GM19468 (cell line): ENCODE results near the gene EIF4E2.
"Not testable (repeated sequence)": the region's sequence is repeated elsewhere in the genome, so short reads cannot be mapped to it uniquely, and the experiment has no call there.

Experiments used
- ATAC-seq: cut with Tn5 transposase; IDR thresholded peaks from one replicate; pipeline ENCODE4 v1.9.1; 2021; ENCODE audit warnings: mild to moderate bottlenecking, moderate library complexity, moderate number of reproducible peaks; ENCODE audit not compliant: unreplicated experiment; ENCODE audit errors: extremely low read depth

EIF4E2 gene

DNA sequence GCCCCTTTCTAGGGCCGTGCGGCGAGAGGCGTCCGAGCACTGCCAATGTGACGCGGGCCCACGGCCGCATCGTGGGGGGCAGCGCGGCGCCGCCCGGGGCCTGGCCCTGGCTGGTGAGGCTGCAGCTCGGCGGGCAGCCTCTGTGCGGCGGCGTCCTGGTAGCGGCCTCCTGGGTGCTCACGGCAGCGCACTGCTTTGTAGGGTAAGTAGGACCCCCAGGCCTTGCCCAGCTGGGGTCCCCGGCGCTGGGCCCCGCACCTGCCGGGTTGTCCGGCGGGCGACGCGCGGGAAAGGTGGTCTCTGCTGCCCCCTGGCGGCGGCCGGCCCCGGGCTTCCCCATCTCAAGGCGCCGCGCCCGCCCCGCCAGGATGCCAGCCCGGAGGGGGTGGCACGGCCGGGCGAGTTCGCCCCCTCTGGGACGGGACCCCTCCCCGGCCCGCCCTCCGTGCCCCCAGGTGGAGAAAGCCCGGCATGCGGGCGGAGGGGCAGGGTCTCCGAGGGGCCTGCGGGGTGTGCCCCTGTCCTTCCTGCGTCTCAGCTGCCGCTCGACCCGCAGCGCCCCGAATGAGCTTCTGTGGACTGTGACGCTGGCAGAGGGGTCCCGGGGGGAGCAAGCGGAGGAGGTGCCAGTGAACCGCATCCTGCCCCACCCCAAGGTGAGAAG lies 28.4 kb upstream of the EIF4E2 start:
- no peak for ATAC-seq

DNA sequence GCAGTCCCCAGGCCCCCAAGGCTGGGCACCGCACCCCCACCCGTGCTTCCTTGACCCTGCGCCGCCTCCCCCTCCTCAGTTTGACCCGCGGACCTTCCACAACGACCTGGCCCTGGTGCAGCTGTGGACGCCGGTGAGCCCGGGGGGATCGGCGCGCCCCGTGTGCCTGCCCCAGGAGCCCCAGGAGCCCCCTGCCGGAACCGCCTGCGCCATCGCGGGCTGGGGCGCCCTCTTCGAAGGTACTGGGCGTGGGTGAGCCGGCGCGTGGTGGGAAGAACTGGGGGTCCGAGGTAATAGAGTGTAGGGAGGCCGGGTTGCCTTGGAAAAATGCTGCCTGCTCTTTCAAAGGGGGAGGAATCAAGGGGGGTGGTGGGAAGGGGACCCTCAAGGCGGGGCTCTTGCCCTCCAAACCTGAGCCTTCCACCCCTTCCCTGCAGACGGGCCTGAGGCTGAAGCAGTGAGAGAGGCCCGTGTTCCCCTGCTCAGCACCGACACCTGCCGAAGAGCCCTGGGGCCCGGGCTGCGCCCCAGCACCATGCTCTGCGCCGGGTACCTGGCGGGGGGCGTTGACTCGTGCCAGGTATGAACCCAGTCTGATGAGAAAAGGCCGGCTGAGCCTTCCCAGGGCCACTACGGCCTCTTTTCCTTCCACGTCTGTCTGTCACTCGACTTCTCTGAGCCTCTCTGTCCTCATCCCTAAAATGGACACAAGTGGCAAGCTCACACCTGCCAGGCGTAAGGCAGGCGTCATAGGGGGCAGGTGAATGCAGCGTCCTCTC lies 27.7 kb upstream of the EIF4E2 start:
- no peak for ATAC-seq

DNA sequence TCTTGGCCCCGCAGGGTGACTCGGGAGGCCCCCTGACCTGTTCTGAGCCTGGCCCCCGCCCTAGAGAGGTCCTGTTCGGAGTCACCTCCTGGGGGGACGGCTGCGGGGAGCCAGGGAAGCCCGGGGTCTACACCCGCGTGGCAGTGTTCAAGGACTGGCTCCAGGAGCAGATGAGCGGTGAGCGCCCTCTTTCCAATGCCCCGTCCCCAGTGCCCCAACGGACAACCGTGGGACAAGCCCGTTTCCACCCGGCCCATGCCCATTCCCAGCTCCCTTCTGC lies 27.1 kb upstream of the EIF4E2 start:
- ATAC-seq: no peak

DNA sequence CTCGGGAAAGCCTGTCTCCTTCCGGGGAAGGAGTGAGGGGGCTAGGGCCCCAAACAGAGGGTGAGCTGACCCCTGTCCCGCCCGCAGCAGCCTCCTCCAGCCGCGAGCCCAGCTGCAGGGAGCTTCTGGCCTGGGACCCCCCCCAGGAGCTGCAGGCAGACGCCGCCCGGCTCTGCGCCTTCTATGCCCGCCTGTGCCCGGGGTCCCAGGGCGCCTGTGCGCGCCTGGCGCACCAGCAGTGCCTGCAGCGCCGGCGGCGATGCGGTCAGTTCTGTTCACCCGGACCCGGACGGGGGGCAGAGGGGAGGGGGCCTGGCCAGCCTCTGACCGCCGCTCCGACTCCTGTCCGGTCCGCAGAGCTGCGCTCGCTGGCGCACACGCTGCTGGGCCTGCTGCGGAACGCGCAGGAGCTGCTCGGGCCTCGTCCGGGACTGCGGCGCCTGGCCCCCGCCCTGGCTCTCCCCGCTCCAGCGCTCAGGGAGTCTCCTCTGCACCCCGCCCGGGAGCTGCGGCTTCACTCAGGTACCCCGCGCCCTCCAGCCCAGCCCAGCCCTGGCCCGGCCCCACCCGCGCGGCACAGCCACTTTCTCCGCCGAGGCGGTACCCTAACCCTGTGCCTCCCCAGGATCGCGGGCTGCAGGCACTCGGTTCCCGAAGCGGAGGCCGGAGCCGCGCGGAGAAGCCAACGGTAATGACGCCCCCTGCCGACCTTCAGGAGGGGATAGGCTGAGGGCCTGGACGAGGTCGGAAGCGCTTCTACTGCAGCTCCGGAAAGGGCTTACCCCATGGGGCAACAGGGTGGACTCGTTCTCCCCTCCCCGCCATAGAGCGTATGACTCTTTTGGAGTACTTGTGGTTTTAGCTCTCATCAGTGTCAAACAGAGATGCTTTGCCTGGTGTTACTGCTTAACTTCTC lies 26.5 kb upstream of the EIF4E2 start:
- ATAC-seq: no peak

DNA sequence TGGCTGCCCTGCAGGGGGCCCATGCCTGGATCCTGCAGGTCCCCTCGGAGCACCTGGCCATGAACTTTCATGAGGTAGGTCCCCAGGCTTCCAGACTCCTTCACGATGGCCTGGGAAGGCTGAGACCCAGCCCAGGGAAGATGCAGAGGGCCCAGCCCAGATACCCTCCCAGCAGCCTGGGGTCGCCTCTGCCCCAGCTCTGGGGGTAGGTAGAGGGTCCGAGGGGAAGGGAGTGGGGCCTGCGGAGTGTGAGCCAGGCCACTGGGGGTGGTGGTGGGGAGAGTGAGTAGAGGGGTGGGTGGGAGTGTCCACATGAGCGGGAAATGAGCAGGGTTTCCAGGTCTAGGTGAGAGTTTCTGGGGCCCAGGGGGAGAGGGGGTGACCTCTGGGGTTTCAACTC lies 25.7 kb upstream of the EIF4E2 start:
- ATAC-seq: no peak

DNA sequence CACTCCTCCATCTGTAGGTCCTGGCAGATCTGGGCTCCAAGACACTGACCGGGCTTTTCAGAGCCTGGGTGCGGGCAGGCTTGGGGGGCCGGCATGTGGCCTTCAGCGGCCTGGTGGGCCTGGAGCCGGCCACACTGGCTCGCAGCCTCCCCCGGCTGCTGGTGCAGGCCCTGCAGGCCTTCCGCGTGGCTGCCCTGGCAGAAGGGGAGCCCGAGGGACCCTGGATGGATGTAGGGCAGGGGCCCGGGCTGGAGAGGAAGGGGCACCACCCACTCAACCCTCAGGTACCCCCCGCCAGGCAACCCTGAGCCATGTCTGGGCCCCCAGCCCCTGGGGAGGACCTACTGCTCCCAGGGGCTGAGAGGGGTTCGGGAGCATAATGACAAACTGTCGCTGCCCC lies 25.3 kb upstream of the EIF4E2 start:
- no peak for ATAC-seq

DNA sequence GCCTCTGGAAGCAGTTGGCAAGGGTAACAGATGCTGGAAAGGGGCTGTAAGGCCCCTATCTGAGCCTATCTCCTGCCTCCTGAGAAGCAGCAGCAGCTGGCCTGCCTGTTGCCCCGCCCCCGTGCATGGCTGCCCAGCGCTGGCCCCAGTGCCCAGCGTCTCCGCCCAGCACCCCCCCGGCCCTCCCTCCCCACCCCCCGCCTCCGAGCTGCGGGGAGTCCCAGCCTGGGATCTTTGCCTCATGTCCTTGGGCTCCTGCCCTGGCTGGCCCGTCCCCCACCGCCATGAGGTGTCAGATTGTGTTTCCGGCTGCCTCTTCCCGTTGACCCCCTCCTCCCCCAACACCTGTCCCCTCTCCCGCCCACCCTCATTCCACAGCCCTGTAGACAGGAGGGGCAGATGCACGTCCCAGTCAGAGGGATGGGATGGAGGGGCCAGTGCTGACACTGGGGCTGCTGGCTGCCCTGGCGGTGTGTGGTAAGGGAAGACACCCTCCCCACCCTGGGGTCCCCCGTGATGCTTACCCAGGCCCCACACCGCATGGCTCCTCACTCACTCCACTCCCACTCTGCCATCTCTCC lies 24.6 kb upstream of the EIF4E2 start, which contains the start of gene CHRND:
TSS of gene CHRND (plus strand) at position 370 of the 581 bp plus-strand sequence. CDS start at position 426, 56 bp downstream.
- no peak for ATAC-seq

DNA sequence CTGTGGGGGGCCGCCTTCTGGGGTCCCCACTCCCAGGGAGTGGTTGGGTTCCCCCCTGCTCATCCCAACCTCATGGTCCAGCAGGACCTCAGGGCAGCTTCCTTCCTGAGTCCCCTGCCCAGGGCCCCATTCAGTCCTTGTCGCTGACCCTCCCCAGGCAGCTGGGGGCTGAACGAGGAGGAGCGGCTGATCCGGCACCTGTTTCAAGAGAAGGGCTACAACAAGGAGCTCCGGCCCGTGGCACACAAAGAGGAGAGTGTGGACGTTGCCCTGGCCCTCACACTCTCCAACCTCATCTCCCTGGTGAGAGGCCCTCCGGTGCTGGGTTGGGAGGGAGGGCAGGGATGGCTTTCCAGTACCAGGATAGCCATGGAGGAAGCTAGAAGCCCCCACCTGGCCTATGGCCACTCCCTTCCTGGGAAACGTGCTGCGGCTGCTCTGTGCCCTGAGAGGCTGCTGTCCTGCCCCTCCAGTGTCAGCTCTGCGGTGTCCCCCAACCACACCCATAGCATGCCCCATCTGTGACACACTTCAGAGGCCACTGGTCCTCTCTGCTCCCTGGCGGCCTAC lies 24.0 kb upstream of the EIF4E2 start:
- no peak for ATAC-seq

DNA sequence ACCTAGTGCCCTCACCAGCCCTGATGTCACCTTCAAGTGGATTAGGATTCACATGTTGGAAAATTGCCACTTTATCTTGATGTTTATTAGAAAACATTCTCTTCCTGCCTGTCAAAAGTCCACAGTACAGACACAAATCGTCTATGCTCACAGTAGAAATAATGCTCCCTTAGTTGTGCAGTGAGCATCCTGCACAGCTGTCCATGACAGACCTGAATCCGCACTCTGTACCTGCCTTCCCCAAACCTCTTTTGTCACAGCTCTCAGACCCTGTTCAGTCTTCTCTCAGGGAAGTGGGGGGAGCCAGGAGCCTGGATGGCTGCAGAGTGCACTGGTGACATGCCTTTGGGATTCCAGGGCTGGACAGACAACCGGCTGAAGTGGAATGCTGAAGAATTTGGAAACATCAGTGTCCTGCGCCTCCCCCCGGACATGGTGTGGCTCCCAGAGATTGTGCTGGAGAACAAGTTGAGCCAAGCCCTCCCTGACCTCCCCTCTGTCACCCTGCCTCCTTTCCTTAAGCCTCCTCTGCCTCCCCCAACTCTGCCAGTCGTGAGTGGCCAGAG lies 22.5 kb upstream of the EIF4E2 start:
- no peak for ATAC-seq

DNA sequence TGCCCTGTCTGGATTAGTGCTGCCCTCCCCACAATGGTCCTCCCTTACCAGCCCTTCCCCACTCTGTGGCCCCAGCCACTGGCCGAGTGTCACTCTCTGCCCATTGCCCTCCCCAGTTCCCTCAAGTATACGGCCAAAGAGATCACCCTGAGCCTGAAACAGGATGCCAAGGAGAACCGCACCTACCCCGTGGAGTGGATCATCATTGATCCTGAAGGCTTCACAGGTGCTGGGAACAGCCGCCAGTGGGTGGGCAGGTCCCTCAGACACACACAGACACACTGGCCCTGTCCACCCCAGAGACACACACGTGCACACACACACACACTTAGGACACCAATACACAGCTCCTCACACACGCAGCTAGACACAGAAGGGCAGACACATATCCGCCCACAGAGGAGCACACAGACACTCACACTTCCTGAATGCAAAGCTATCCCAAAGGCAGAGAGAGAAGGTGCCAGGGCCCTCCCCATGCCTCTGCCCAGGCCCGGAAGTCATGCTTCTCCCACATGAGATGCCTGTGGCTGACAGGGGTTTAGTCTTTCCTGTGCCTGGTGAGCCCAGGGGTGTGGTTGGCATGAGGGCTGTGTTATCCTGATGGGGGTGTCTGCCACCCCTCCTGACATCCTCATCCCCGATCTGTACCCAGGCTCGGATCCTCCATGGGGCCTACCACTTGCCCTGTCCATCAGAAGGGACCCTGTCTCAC lies 21.6 kb upstream of the EIF4E2 start:
- ATAC-seq: no peak

DNA sequence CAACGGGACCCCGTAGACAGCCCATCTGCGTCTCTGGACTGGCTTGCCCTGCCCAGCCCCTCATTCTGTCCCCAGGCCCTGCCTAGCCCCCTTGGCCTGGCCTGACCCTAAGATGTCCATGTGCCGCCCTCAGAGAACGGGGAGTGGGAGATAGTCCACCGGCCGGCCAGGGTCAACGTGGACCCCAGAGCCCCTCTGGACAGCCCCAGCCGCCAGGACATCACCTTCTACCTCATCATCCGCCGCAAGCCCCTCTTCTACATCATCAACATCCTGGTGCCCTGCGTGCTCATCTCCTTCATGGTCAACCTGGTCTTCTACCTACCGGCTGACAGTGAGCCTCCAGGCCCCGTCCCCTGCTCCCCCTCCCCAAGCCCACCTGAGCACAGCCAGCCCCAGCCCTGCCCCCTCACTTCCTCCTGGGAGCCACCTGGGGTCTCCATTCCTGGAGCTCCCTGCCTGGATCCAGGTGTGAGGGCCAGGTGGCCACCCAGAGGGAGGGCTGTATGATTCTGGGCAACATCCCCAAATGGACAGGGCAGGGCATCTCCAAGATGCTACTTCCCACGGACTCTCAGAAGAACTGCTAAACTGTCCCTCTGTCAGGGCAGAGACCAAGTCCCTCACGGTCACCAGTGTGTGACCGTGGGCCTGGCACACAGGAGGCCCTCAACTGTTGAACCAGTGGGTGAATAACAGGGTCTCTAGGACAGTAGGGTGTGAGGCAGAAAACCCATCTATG lies 20.5 kb upstream of the EIF4E2 start:
- ATAC-seq: no peak

DNA sequence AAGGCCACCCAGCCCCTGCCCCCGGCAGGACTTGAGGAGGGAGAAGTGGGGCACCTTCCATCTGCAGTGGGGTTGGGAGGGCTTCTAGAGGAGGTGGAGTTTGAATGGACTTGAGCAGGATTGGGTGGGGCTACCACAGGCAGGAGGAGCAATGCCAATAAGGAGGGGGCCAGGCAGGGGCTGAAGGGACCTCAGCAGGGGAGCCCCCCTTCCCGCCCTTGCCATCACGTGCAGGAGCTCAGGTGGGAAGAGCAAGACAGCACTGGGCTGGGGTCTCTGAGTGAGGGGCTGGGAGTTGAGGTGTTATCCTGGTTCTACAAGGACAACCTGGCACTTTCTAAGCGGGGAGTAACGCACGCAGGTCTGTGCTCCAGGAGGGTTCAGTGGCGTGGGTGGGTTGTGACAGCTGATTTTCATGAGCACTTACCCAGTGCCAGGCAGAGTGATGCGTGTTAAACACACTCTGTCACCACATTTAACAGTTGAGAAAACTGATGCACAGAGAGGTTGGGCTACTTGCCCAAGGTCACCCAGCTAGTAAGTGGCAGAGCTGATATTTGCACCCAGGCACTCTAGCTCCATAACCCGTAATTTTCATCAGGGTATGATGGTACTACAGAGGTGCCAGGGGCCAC lies 19.7 kb upstream of the EIF4E2 start:
- no peak for ATAC-seq

DNA sequence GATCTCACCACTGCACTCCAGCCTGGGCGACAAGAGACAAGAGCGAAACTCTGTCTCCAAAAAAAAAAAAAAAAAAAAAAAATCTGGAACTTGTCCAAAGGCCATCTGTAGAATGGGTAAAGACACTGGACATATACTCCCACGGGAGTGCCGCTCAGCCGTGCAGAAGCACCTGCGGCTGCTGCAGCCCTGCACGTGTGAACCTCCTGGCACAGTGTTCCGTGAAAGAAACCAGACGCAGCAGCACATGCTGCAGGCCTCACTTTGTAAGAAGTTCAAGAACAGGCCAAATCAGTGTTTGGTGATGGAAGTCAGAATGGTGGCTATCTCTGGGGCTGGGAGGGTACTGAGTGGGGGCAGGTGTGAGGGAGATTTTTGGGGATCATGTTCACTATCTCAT lies 18.1 kb upstream of the EIF4E2 start:
- ATAC-seq: no peak

DNA sequence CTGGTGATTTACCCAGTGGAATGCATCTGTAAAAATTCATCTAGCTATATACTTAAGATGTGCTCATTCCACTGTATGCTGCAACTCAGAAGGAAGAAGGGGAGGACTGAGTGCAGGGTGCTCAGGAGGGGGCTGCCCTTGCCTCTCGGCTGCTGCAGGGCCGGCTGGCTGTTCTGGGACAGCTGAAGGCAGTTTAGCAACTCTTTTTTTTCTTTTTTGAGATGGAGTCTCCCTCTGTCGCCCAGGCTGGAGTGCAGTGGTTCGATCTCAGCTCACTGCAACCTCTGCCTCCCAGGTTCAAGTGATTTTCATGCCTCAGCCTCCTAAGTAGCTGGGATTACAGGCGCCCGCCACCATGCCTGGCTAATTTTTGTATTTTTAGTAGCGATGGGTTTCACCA lies 17.7 kb upstream of the EIF4E2 start:
- ATAC-seq: not testable (repeated sequence)

DNA sequence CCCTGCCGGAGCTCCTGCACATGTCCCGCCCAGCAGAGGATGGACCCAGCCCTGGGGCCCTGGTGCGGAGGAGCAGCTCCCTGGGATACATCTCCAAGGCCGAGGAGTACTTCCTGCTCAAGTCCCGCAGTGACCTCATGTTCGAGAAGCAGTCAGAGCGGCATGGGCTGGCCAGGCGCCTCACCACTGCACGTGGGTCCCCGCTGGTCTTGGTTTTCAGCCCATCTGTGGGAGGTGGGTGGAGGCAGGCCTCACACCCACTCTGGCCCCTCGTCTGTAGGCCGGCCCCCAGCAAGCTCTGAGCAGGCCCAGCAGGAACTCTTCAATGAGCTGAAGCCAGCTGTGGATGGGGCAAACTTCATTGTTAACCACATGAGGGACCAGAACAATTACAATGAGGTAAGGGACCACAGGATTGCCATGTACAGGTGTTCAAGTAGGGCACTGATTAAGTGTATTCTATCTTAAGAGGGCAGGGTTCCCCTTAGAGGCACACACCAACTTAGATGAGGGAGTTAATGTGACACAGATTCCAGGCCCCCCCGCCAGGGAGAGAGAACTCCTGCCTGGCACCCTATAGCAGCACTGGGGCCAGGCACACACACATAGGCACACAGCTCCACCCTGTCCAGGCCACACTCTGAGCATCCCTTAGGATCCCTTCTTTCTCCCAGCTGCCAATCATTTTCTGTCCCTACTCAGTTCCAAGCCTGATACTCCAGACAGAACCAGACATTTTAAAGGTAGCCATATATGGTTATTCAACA lies 16.4 kb upstream of the EIF4E2 start:
- ATAC-seq: no peak

DNA sequence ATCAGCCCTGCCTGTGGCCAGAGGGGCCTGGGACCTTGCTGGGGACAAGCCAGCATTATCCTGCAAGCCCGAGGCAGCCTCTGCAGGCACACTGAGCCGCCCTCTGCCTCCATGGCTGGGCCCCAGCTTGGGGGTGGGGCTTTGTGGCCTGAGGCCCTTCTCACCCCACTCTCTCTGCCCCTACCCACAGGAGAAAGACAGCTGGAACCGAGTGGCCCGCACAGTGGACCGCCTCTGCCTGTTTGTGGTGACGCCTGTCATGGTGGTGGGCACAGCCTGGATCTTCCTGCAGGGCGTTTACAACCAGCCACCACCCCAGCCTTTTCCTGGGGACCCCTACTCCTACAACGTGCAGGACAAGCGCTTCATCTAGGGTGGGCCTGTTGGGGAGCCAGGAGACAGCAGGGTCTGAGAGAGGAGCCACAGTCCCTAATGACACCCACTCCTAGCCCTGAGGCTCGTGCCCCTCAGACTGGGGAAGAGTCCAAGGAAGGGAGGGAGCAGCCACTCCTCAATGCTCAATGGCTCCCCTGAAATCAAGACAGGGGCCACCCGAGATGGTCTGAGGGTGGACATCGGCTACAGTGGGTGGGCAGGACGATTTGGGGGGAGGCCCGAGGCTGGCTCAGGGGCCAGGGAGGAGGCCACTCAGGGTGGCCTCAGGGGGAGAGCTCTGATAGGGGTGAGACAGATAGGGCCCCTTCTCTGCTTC lies 15.4 kb upstream of the EIF4E2 start:
- ATAC-seq: no peak
